Measurements from ENCODE around the gene MARCHF3. TPM values are rescaled to one million over a fixed set of nuclear protein-coding genes. Genes with fewer than 3 reads are reported as not detected.
"Not testable (repeated sequence)": the region's sequence is repeated elsewhere in the genome, so short reads cannot be mapped to it uniquely, and the experiment has no call there.

The MARCHF3 gene
- total RNA-seq, 2 experiments from 2014 or later = 5.7 to 8.1 TPM

GRCh38 chr5:126847456-126847820, 182.9 kb downstream of the MARCHF3 start:
- H3K4me3 Mint-ChIP-seq = no peak overlapping the region
- no peak overlapping the region for H3K27ac Mint-ChIP-seq
- no peaks in the 10 kb centered on the region for H3K27me3 Mint-ChIP-seq
- H3K9me3 Mint-ChIP-seq = no peaks in the 10 kb centered on the region
- peaks cover 48% of the 10 kb centered on the region for H3K4me1 Mint-ChIP-seq
- H3K36me3 Mint-ChIP-seq = peaks cover 5% of the 10 kb centered on the region
- no peak for DNase-seq

GRCh38 chr5:126846744-126847455, 183.5 kb downstream of the MARCHF3 start:
- peaks cover 7% of the 10 kb centered on the region for H3K36me3 Mint-ChIP-seq
- no peak overlapping the region for H3K27ac Mint-ChIP-seq
- no peaks in the 10 kb centered on the region for H3K27me3 Mint-ChIP-seq
- no peak overlapping the region for H3K4me3 Mint-ChIP-seq
- peaks cover 42% of the 10 kb centered on the region for H3K4me1 Mint-ChIP-seq
- DNase-seq = no peak
- H3K9me3 Mint-ChIP-seq = no peaks in the 10 kb centered on the region

GRCh38 chr5:126846344-126846743, 184.0 kb downstream of the MARCHF3 start:
- DNase-seq = no peak
- Mint-ChIP-seq H3K36me3 (peaks cover 9% of the 10 kb centered on the region), H3K27me3 (no peaks in the 10 kb centered on the region), H3K4me1 (peaks cover 37% of the 10 kb centered on the region), H3K27ac (no peak overlapping the region), H3K4me3 (no peak overlapping the region), H3K9me3 (no peaks in the 10 kb centered on the region)

GRCh38 chr5:126845470-126846070, 184.8 kb downstream of the MARCHF3 start:
- DNase-seq = peak; percentile 18
- H3K4me3 Mint-ChIP-seq, H3K27me3 Mint-ChIP-seq, H3K9me3 Mint-ChIP-seq: not testable (repeated sequence)
- H3K36me3 Mint-ChIP-seq = peaks cover 11% of the 10 kb centered on the region
- peak overlapping the region; percentile 57 for H3K27ac Mint-ChIP-seq
- H3K4me1 Mint-ChIP-seq = peaks cover 33% of the 10 kb centered on the region

- not testable (repeated sequence) for H3K27ac Mint-ChIP-seq, H3K9me3 Mint-ChIP-seq, DNase-seq, H3K27me3 Mint-ChIP-seq, H3K4me3 Mint-ChIP-seq
- Mint-ChIP-seq H3K36me3 (peaks cover 21% of the 10 kb centered on the region), H3K4me1 (peaks cover 29% of the 10 kb centered on the region)
These were observed 187.0 kb downstream of the MARCHF3 start for GRCh38 chr5:126843375-126843774.

- H3K4me1 Mint-ChIP-seq, H3K4me3 Mint-ChIP-seq, H3K27me3 Mint-ChIP-seq, DNase-seq, H3K9me3 Mint-ChIP-seq: not testable (repeated sequence)
- H3K36me3 Mint-ChIP-seq = peaks cover 36% of the 10 kb centered on the region
- peak overlapping the region; percentile 52 for H3K27ac Mint-ChIP-seq
These were observed 191.0 kb downstream of the MARCHF3 start for GRCh38 chr5:126839407-126839806.

- no peak overlapping the region for H3K27ac Mint-ChIP-seq
These were observed 192.3 kb downstream of the MARCHF3 start for GRCh38 chr5:126837906-126838539.

GRCh38 chr5:126837242-126837641, 193.1 kb downstream of the MARCHF3 start:
- H3K9me3 Mint-ChIP-seq = no peaks in the 10 kb centered on the region

More at GRCh38 chr5:126837906-126838539, 192.3 kb downstream of the MARCHF3 start:
- H3K36me3 Mint-ChIP-seq = peaks cover 47% of the 10 kb centered on the region
- no peaks in the 10 kb centered on the region for H3K9me3 Mint-ChIP-seq
- no peaks in the 10 kb centered on the region for H3K4me1 Mint-ChIP-seq
- DNase-seq = no peak
- H3K4me3 Mint-ChIP-seq = no peak overlapping the region
- H3K27me3 Mint-ChIP-seq = no peaks in the 10 kb centered on the region

GRCh38 chr5:126836778-126837177, 193.6 kb downstream of the MARCHF3 start:
- H3K27me3 Mint-ChIP-seq = no peaks in the 10 kb centered on the region
- no peaks in the 10 kb centered on the region for H3K9me3 Mint-ChIP-seq
- DNase-seq = no peak
- H3K4me3 Mint-ChIP-seq = no peak overlapping the region
- H3K4me1 Mint-ChIP-seq = no peaks in the 10 kb centered on the region
- no peak overlapping the region for H3K27ac Mint-ChIP-seq
- H3K36me3 Mint-ChIP-seq = peaks cover 46% of the 10 kb centered on the region

More at GRCh38 chr5:126837242-126837641, 193.1 kb downstream of the MARCHF3 start:
- no peaks in the 10 kb centered on the region for H3K4me1 Mint-ChIP-seq
- peaks cover 50% of the 10 kb centered on the region for H3K36me3 Mint-ChIP-seq
- DNase-seq = no peak
- H3K27me3 Mint-ChIP-seq = no peaks in the 10 kb centered on the region
- H3K4me3 Mint-ChIP-seq = no peak overlapping the region
- H3K27ac Mint-ChIP-seq = no peak overlapping the region

GRCh38 chr5:126831156-126831555, 199.2 kb downstream of the MARCHF3 start:
- peaks cover 44% of the 10 kb centered on the region for H3K36me3 Mint-ChIP-seq
- peaks cover 4% of the 10 kb centered on the region for H3K4me1 Mint-ChIP-seq
- no peak for DNase-seq
- no peak overlapping the region for H3K4me3 Mint-ChIP-seq
- H3K27me3 Mint-ChIP-seq = no peaks in the 10 kb centered on the region
- no peak overlapping the region for H3K27ac Mint-ChIP-seq
- H3K9me3 Mint-ChIP-seq = no peaks in the 10 kb centered on the region

- Mint-ChIP-seq H3K4me3 (no peak overlapping the region), H3K27me3 (no peaks in the 10 kb centered on the region), H3K4me1 (peaks cover 4% of the 10 kb centered on the region), H3K9me3 (no peaks in the 10 kb centered on the region), H3K36me3 (peaks cover 48% of the 10 kb centered on the region), H3K27ac (no peak overlapping the region)
- no peak for DNase-seq
These were observed 200.3 kb downstream of the MARCHF3 start for GRCh38 chr5:126830061-126830460.

- Mint-ChIP-seq H3K36me3 (peaks cover 43% of the 10 kb centered on the region), H3K27me3 (no peaks in the 10 kb centered on the region), H3K9me3 (no peaks in the 10 kb centered on the region), H3K4me3 (no peak overlapping the region), H3K4me1 (peaks cover 4% of the 10 kb centered on the region), H3K27ac (no peak overlapping the region)
- no peak for DNase-seq
These were observed 201.3 kb downstream of the MARCHF3 start for GRCh38 chr5:126829098-126829497.

GRCh38 chr5:126826619-126827215, 203.6 kb downstream of the MARCHF3 start:
- no peak for DNase-seq
- H3K9me3 Mint-ChIP-seq = no peaks in the 10 kb centered on the region
- H3K27ac Mint-ChIP-seq = no peak overlapping the region
- no peak overlapping the region for H3K4me3 Mint-ChIP-seq
- H3K27me3 Mint-ChIP-seq = no peaks in the 10 kb centered on the region
- peaks cover 39% of the 10 kb centered on the region for H3K36me3 Mint-ChIP-seq
- peaks cover 4% of the 10 kb centered on the region for H3K4me1 Mint-ChIP-seq

- peaks cover 40% of the 10 kb centered on the region for H3K36me3 Mint-ChIP-seq
- DNase-seq = no peak
- no peak overlapping the region for H3K27ac Mint-ChIP-seq
- H3K4me3 Mint-ChIP-seq = no peak overlapping the region
- H3K4me1 Mint-ChIP-seq = peaks cover 2% of the 10 kb centered on the region
- no peaks in the 10 kb centered on the region for H3K27me3 Mint-ChIP-seq
- H3K9me3 Mint-ChIP-seq = no peaks in the 10 kb centered on the region
These were observed 211.1 kb downstream of the MARCHF3 start for GRCh38 chr5:126819253-126819652.

GRCh38 chr5:126818736-126819135, 211.6 kb downstream of the MARCHF3 start:
- Mint-ChIP-seq H3K4me3 (no peak overlapping the region), H3K27me3 (no peaks in the 10 kb centered on the region), H3K9me3 (no peaks in the 10 kb centered on the region), H3K36me3 (peaks cover 44% of the 10 kb centered on the region), H3K4me1 (peaks cover 2% of the 10 kb centered on the region), H3K27ac (no peak overlapping the region)
- no peak for DNase-seq

Data from activated naive CD8-positive, alpha-beta T cell treated with anti-CD3 and anti-CD28 coated beads for 36 hours (primary cell).